COLO829 (cell line): ENCODE results near the gene CROCC2.
A peak's percentile ranks its signal among the peaks of the same experiment; 100 is the strongest.

Experiments used
- DNase-seq: peaks from one replicate; pipeline ENCODE4 v3.0.0; 2012; ENCODE audit warnings: low spot score

The CROCC2 gene

GRCh38 chr2:240988571-240989271, 82.6 kb downstream of the CROCC2 start:
- no peak for DNase-seq

DNA sequence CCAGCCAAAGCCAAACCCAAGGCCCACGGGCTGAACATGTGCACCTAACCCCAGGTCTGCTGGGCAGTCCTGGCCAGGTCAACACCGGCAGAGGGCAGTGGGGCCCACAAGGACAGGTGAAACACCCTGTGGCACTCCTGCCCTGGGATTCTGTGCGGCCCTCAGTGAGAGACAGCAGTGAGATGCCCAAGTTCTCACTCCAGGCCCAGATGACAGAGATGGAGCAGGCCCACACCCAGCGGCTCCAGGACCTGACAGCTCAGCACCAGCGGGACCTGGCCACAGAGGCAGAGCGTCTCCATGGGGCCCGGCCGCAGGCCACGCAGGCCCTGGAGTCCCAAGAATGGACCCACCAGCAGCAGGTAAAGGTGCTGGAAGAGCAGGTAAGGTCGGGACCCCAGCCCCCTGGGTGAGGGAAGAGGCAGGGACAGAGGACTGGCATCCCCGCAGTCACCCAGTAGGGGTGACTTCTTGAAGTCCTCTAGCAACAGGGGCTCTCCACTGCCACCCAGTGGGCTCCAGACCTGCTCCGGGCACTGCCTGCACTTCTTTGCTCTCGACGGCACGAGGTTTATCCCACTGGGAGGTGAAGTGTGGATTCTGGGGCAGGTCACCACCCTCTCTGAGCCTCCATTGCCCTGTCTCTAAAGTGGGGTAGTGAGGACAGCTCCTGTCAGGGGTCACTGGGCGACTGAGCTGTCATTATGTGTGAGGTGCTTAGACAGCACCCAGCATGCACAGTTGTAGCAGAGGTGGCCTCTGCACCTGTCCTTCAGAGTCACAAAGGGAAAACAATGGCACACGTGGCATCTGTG, 83.5 kb downstream of the CROCC2 start:
- no peak for DNase-seq

DNA sequence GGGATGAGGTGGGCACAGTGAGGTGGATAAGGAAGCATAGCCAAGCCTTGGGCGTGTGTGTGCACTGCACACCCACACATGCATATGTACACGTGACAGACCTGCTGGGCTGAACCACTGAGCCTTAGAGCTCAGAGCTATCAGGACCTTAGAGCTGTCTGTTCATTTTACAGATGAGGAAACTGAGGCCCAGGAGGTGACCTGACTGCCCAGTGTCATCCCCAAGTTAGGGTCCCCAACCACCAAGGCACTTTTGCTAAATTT, 84.1 kb downstream of the CROCC2 start:
- no peak for DNase-seq

DNA sequence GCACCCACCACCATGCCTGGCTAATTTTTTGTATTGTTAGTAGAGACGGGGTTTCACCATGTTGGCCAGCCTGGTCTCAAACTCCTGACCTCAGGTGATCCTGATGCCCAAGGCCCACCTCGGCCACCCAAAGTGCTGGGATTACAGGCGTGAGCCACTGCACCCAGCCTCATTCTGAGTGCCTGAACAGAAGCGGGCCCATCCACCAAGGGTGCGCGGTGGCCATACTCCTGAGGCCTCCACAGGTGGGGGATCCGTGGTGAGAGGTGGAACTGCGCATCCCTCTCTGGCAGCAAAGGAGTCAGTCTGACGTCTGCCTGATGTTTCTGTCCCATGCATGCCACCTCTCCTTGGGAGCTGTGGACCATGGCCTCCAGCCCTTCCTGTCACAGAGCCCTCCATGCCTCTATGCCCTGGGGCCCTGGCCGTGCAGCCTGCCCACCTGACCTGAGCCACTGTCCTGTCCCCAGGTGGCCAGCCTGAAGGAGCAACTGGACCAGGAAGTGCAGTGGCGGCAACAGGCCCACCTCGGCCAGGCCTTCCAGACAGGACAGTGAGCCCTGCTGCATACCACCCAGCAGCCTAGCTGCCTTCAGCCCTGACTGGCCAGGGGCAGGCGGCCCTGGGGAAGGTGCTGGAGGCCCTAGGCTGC, 84.7 kb downstream of the CROCC2 start:
- DNase-seq, result no peak

- peak; percentile 74 for DNase-seq
These were observed 85.5 kb downstream of the CROCC2 start for GRCh38 chr2:240991378-240992263.

DNA sequence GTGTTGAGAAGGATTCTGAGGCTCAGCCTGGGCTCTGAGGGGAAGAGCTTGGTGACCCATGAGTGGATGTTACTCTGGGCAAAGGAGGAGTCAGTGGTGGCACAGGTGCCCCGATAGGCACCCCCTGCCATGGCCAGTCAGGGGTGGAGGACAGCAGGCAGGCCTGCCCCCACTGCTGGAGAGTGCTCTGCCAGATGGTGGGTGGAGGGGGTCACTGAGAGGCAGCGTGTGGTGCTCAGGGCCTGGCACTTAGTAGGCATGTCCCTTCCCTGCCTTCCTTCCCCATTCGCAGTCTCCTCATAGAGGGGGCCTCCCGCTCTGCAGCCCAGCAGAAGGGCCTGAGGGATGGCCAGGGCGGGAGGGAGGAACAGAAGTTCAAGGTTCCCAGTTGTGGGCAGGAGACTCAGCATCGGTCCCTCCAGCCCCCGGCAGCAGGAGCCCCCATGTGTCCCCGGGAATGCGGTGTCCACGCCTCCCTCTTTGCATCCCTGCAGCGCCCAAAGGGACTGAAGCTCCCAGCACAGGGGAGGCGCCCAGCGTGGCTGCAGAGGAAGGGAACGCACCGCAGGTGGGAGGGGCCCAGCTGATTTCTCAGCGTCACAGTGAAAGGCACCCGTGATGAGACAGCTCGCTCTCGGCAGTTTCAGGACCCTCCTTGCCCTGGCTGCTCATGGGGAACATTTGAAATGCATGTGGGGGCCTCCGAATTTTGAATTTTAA, 86.6 kb downstream of the CROCC2 start:
- DNase-seq, result no peak

DNA sequence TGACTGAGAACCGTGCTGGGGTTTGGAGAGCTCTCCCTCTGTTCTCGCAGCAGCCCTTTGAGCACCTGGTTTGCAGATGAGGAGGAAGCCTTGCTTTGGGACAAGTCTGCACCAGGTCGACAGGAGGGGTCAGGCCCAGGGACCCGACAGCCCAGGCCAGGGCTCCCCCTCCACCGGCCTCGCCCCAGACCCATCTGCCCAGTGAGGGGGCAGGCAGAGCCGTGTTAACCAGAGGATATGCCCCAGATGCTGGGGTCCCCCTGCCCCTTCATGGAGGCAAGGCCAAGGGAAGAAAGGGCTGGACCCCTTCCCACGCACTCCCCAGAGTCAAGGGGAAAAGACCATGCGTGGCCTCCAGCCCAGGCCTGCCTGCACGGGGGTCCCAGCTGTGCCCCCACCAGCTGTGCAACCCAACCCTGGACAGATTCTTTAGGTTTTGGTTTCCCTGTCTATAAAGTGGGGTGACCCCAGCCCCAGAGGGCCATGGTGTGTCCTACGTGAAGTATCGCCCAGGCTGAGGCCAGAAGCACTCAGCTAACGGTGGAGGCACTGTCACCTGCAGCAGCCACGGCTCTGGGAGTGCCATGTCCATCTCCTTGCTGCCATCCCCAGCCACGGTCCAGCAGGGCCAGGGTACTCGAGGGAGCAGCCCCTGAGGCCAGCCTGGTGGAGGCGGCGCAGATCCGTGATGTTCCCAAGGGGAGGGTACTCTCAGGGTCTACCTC, 87.5 kb downstream of the CROCC2 start:
- no peak for DNase-seq

DNA sequence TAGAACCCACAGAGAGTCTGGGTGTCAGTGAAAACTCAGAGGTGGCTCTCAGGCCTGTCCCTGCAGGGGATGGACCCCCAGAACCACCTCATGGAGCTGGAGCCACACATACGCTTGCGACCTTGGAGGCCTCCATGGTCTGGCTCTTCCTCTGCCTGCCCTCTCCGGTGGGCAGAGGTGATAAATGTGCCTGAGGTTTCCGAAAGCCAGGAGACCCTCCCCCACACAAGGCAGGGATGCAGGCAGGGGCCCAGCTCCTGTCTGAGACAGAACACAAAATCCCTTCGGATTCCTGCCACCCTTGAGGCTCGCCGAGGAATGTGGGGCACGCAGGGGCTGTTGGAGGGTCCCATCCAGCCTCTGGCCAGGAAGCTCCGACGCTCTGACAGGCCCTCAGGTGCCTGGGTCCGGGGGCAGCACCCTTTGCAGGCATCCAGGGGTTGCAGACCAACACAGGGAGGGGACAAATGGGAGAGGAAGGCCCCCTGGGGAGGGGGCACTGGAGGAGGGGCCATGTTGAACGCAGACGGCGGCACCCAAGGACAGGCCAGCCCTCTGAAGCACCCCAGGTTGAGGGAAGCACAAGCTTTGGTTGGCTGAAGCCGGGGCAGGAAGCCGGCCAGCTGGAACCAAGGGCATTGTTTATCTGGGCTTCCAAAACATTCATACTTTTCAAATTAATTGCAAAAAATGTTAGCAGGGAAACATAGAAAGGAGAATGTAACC, 88.2 kb downstream of the CROCC2 start:
- DNase-seq, result no peak

DNA sequence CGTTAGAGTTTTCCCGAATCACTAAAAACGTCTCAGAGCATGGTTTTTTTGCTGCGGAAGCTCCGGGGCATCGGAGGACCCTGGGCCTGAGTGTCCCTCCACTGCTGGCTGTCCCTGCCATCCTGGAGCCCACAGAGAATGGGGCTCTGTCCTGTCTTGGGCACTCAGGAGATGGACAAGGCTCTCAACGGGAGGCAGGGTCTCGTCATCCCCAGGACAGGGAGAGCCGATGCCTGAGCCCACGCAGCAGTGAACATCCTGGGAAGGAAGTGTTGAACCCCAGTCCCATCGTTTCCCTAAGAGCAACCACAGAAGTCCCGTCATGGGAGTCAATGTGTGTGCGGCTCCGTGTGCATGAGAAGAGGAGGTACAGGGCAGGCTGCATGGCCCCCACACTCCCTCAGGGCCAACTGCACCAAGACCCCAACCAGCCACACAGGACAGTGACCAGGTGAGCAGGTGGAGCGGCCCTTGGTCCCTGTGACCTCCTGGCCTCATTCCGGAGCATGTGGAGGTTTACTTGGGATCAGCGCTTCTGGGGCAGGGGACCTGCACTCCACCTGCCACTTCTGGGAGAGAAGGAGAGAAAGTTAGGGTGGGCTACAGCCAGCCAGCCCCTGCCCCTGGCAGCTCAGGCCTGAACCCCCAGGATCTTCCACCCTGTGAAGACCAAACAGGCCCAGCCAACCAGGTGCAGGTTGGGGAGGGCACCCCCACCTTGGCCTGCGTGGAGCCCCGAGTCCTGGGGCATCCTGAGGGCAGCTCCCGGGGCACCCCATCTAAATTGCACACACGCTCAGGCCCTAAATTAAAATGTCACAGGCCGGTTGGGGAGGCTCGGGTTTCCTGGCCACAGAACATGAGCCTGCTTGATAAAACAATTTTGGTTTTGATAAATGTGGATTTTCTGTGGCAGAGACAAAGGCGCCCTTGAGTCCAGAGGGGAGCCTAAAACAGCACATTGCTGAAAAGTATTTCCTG, 89.2 kb downstream of the CROCC2 start:
- no peak for DNase-seq

GRCh38 chr2:240996161-240996833, 90.2 kb downstream of the CROCC2 start:
- DNase-seq, result no peak

DNA sequence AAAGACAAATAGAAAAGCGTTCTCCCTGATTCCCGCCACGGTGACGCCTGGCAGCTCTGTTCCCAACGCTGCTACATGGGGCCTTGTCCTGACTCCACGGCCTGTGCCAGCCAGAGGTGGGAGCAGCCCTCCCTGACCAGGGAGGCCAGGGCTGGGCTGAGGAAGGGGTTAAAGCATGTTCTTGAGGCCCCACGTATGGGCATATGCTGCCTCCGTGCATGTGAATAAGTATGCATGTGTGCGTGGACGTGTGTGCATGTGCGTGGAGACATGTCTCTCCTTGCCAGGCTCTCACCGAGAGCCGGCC, 90.7 kb downstream of the CROCC2 start:
- no peak for DNase-seq

- DNase-seq, result no peak
These were observed 91.2 kb downstream of the CROCC2 start for GRCh38 chr2:240997141-240997855.

GRCh38 chr2:240997856-240998705, 91.9 kb downstream of the CROCC2 start, which contains the start of gene SNED1:
TSS of gene SNED1 (plus strand) at chr2:240998618. CDS start at chr2:240998838, 220 bp downstream.
- DNase-seq, result peak; percentile 50

GRCh38 chr2:240998706-240998994, 92.5 kb downstream of the CROCC2 start:
- no peak for DNase-seq

DNA sequence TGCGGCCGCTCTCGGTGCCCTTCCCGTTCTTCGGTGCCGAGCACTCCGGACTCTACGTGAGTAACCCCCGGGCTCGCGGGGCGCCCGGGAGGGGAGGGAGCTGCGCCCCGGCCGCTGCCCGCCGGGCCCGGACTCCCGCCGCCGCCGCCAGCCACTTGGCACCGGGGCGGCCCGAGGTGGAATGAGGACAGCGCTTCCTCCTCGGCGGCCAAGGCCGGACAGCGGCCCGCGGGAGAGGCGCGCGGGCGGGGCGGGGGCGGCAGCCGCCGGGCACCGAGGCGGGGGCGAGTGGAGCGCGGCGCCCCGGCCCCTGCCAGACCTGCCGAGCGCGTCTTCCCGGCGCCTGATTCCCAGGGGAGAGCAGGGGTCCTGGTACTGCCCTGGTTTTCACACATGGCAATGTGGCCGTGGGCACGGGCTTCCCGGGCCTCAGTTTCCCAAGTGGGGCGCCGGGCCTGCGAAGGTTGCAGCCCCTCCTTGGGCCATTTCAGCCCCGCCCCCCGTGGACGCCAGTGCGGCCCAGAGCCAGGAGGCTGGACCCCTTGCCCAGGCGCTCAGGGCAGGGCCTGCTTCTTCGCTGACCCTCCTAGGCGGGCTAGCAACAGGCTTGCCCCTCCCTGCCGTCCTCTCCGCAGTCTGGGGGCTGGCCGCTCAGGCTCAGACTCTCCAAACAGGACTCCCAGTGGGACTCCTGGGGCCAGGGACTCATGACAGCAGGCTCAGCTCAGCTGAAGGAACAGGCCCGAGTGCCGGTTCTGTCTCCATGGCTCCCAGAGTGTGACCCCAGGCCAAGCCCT, 93.1 kb downstream of the CROCC2 start:
- DNase-seq, result no peak

- DNase-seq, result no peak
These were observed 93.9 kb downstream of the CROCC2 start for GRCh38 chr2:240999873-241000541.
